WI38 (cell line): ENCODE results near the gene RGS7BP.

Source experiments
- H3K4me3 ChIP-seq: 2 replicates; pipeline ENCODE4 v1.5.1; 2011; ENCODE audit warnings: low read depth, mild to moderate bottlenecking, control low read depth, low read length
- TF ChIP-seq, protein P1 (sequence below): IDR thresholded peaks from 2 replicates; pipeline ENCODE4 v1.5.1; 2012; ENCODE audit warnings: low read depth, mild to moderate bottlenecking, control low read depth, low read length

Gene RGS7BP

DNA sequence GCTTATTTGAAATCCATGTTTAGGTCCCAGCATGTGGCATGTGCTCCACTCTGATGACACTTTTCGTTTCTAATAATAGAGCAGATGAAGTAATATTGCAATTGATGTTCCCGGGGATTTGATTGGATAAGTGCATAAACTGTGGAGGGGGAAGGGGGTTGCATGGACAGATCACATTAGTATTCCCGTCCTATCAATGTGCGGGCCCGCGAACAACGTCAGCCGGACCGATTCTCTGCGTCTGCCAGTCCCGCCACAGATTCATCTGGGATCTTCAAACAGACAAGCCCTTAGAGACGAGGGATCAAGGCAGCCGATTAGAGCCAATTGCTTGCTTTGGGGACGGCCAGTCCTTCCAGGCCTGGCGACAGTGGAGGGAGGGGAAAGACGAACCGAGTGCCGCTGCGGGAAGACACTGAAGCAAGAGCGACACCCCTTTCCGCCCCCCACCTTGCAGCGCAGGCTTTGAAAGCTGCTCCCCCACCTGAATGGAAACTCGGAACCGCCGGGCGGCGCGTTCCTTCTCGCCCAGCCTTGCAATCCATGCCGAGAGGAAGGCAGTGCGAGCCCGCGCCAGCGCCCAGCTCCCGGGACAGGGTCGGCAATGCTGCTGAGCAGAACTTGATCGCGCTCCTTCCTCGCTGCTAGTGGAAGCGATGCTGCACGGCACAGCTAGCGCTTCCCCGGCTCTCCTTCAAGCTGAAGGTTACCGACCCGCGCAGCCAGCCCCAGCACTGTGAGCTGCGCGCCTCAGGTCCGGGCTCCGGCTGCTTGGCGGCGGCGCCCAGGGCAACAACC, at the start of gene RGS7BP:
Gene RGS7BP, plus strand, starts transcription at position 247 of the 798 bp plus-strand sequence. CDS start 610 bp downstream, outside the sequence.
- TF ChIP-seq, protein P1, sequence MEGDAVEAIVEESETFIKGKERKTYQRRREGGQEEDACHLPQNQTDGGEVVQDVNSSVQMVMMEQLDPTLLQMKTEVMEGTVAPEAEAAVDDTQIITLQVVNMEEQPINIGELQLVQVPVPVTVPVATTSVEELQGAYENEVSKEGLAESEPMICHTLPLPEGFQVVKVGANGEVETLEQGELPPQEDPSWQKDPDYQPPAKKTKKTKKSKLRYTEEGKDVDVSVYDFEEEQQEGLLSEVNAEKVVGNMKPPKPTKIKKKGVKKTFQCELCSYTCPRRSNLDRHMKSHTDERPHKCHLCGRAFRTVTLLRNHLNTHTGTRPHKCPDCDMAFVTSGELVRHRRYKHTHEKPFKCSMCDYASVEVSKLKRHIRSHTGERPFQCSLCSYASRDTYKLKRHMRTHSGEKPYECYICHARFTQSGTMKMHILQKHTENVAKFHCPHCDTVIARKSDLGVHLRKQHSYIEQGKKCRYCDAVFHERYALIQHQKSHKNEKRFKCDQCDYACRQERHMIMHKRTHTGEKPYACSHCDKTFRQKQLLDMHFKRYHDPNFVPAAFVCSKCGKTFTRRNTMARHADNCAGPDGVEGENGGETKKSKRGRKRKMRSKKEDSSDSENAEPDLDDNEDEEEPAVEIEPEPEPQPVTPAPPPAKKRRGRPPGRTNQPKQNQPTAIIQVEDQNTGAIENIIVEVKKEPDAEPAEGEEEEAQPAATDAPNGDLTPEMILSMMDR = no peak
- H3K4me3 ChIP-seq = peak within 1 kb of the TSS; percentile 29

DNA sequence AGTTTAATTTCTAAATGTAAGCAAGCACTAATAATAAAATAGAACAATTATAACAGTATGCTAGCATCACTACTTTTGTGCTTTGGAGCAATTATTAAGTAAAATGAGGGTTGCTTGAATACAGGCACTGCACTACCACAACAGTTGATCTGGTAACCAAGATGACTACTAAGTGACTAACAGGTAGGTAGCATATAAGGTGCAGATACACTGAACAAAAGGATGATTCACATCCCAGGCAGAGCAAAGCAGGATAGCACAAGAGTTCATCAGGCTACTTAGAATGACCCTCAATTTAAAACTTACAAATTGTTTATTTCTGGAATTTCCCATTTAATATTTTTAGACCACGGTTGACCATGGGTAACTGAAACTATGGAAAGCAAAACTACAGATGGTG, 48.0 kb upstream of the RGS7BP start:
- no peak overlapping the region for H3K4me3 ChIP-seq
- TF ChIP-seq, protein P1 = no peak

DNA sequence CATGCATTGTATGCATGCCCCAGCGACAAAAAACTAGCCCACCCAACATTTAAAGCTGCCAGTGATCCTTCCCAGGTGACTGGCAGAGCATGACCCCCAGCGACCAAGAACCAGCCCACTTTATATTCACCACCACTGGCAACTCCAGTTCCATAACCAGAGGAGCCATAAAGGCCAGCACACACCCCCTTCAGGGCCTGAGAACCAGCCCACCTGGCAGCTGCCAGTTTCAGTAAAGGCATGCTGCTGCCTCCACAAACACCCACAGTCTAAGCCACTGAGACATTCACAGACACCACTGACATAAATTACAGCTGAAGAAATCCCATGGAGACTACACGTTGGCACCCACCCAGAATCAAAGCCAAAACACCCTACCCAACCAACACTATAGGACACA, 46.9 kb upstream of the RGS7BP start:
- H3K4me3 ChIP-seq = no peak overlapping the region
- TF ChIP-seq, protein P1 = no peak

DNA sequence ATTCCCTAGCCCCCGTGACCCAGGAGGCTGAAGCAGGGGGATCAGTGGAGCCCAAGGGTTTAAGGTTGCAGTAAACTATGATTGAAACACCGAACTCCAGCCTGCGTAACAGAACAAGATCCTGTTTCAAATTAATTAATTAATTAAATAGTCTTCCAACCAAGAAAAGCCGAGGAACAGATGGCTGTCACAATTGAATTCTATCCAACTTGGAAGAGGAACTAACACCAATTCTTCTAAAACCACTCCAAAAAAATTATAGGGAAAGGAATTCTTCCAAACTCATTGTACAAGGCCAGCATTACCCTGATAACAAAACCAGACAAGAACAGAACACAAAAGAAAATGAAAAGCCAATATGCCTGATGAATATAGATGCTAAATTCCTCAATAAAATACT, 43.4 kb upstream of the RGS7BP start:
- TF ChIP-seq, protein P1 = no peak
- no peak overlapping the region for H3K4me3 ChIP-seq

DNA sequence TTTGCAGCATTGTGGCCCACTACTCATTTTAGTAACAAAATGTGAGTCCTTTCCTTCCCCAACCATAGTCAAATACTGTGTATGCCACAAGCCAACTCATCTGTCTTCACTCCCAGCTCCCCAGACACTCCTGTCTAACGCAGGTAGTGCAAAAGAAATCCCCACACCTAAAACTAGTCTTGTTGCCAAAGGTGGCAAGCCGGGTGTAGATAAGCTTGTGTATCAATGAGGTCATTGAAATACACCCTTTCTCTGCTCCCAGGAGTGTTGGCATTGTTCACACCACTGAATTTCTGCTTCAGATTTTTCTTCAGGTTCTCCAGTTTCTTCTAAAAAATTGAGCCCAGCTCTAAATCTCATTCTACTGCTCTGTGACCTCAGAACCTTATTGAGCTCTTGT, 19.7 kb upstream of the RGS7BP start:
- TF ChIP-seq, protein P1 = no peak
- no peak overlapping the region for H3K4me3 ChIP-seq

DNA sequence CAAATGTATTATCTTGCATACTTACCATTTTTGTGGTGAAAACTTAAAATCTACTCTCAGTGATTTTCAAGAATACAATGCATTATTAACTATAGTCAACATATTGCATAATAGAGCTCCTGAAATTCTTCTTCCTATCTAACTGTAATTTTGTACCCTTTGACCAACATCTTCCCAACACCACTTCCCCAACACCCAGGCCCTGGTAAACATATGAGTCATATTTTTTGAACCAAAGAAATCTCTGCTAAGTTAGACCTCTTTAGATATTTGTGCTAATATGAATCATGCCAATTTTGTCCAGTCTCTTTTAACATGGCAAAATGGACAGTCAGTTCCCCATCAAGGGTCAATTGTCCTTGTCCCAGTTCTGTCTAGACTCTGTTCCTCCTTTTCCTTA, 18.5 kb upstream of the RGS7BP start:
- no peak overlapping the region for H3K4me3 ChIP-seq
- TF ChIP-seq, protein P1 = no peak

DNA sequence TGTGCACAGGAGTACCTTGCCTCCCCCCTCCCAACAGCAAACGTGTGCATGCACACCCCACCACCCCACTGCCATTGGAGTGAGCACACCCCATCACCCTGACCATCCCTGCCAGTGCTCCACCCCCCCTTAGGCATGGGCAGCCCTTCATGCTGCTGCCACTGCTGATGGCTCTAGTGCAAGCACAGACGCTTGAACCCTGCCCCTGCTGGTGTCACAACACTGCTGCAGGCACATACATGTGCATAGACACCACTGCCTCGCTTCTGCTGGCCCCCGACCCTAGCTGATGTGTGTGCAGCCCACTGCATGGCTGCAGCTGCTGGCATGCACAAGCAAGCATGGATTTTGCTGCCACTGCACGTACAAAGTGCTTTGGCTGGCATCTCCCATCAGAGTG, 16.0 kb upstream of the RGS7BP start:
- TF ChIP-seq, protein P1 = no peak
- H3K4me3 ChIP-seq = no peak overlapping the region
